HG03571 (cell line): Measurements from ENCODE around the gene CD83.
"Not testable (repeated sequence)": the region's sequence is repeated elsewhere in the genome, so short reads cannot be mapped to it uniquely, and the experiment has no call there.

Experiments
- ATAC-seq: cut with Tn5 transposase; IDR thresholded peaks from one replicate; pipeline ENCODE4 v1.9.1; 2021; ENCODE audit not compliant: unreplicated experiment

CD83 gene, protein sequence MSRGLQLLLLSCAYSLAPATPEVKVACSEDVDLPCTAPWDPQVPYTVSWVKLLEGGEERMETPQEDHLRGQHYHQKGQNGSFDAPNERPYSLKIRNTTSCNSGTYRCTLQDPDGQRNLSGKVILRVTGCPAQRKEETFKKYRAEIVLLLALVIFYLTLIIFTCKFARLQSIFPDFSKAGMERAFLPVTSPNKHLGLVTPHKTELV

DNA sequence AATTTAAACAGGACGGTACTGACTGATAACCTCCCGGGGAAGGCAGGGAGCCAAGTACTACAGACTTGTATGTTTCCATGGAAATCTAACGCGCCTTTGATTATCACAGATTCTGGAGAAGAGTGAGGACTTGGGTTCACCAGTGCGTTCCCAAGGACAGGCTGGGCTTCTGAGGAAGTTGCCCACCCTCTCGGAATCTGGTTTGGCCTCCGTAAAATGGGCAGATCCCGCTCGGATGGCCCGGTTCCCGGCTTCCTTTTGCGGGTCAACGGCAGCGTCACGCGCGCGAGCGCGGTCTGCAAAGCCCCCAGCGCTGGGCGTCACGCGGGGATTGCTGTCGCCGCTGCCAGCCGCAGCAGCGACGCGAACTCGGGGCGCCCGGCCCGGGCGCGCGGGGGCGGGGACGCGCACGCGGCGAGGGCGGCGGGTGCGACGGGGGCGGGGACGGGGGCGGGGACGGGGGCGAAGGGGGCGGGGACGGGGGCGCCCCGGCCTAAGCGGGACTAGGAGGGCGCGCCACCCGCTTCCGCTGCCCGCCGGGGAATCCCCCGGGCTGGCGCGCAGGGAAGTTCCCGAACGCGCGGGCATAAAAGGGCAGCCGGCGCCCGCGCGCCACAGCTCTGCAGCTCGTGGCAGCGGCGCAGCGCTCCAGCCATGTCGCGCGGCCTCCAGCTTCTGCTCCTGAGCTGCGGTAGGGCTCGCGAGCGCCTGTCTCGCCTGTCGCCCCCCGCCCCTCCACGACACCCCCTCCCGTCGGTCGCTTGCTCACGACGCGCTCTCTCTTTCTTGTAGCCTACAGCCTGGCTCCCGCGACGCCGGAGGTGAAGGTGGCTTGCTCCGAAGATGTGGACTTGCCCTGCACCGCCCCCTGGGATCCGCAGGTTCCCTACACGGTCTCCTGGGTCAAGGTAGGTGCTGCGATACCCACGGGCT, at the start of gene CD83:
Gene CD83 (plus strand): TSS at position 615 of the 933 bp plus-strand sequence. CDS start 40 bp downstream, at position 655.
- ATAC-seq = peak; percentile 62

DNA sequence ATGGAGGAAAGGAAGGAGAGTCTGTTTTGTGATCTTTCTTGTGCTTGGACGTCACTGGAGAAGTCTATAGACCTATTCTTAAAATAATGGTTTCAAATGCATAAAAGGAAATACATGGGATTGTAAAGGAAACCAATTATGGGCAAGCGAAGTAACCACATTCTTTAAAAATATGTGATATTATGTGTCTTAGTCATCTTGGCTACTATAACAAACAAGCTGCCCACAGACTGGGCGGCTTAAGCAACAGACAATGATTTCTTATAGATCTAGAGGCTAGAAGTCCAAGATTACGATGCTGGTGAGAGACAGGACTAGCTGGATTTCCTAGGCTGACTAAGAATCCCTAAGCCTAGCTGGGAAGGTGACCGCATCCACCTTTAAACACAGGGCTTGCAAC, 49.4 kb upstream of the CD83 start:
- no peak for ATAC-seq

DNA sequence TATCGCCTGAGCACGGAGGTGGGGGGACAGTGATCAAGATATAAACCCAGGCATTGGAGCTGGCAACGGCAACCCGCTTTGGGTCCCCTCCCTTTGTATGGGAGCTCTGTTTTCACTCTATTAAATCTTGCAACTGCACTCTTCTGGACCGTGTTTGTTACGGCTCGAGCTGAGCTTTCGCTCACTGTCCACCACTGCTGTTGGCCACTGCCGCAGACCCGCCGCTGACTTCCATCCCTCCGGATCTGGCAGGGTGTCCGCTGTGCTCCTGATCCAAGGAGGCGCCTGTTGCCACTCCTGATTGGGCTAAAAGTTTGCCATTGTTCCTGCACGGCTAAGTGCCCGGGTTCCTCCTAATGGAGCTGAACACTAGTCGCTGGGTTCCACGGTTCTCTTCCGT, 48.9 kb upstream of the CD83 start:
- no peak for ATAC-seq

DNA sequence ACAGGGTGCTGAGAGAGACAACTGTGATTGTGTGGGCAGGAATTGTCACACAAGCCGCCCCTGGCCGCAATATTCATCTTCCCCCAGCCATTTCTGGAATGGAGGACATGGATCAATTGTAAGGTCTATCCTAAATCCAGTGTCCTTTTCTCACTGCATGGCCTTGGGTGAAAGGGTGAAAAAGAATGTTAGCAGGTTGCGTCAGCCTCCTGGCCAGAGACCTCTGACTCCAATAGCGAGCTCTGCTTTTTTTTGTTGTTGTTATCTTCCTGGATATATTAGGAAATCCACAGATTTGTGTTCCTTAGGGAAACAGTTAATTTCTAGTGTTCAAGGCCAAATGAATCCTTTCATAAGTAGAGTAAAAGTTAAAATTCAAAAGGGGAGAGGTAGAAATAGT, 47.1 kb upstream of the CD83 start:
- ATAC-seq = no peak

DNA sequence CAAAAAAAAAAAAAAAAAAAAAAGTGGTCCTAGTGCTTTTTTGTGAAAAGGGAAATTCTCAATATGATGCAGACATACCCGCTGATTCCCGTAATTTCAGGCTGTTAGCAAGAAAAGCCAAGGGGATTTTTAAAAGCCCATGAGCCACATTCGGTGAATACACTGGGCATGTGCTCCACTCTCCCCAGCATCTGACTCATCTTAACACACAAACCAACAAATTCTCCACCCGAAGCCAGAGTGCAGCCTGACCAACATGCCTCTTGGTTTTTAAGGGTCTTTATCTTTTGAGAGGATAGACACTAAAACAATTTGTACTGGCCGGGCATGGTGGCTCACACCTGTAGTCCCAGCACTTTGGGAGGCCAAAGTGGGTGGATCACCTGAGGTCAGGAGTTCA, 45.5 kb upstream of the CD83 start:
- no peak for ATAC-seq

DNA sequence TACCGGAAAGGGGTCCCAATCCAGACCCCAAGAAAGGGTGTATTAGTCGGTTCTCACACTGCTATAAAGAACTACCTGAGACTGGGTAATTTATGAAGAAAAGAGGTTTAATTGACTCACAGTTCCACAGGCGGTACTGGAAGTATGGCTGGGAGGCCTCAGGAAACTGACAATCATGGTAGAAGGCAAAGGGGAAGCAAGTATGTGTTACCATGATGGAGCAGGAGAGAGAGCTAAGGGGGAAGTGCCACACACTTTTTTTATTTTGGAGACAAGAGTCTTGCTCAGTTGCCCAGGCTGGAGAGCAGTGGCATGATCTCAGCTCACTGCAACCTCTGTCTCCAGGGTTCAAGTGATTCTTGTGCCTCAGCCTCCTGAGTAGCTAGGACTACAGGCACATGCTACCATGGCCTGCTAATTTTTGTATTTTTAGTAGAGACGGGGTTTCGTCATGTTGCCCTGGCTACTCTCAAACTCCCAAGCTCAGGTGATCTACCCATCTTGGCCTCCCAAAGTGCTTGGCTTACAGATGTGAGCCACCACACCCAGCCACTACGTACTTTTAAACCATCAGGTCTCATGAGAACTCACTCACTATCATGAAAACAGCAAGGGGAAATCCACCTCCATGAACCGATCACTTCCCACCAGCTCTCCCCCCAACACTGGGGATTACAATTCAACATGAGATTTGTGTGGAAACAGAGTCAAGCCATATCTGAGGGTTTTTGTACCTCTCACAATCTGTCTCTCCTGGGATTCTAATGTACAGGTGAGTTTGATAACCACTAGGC, 43.8 kb upstream of the CD83 start:
- not testable (repeated sequence) for ATAC-seq

DNA sequence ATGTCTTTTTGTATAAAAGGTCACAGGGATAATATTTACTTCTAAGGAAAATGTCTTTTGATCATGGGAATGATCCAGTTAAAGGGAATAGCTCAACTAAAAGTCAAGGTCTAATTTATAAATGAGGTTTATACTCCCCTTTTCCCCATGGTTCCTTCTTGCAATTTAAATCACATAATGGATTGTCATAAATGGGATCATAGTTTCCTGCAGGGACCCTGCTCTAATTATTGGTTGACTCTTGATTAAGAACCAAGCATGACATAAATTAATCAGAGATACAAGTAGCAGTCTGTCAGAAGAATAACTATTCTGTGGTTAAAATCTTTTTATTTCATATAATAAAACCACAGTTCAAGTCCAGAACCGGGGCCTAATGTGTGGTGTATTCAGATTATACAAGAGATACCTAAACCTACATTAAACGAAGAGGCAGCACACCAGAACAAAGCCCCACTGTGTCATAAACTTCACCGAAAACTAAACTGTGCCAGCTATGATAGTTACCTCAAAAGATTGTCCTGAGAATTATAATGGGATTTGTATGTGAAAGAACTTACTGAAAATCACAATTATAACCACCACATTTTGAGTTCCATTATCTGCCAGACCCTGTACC, 43.0 kb upstream of the CD83 start:
- ATAC-seq = no peak

DNA sequence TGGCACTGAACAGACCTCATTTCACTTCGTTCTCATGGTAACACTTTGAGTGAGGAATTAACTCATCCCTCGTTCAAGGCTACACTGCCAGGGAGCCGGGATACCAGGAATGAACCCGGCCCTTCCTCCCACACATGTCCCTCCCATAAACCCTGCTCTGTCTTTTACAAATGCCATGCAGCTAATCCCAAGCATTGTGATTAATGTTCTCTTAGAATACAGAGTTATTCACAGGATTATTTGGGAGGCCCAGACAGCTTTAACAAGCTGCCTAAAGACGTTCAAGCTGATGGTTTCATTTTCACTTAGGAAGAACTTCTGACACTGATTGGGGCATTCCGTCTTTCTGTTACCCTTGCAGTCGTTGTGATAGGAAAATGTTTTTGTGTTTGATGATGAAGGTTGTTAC, 42.5 kb upstream of the CD83 start:
- ATAC-seq = peak; percentile 66

DNA sequence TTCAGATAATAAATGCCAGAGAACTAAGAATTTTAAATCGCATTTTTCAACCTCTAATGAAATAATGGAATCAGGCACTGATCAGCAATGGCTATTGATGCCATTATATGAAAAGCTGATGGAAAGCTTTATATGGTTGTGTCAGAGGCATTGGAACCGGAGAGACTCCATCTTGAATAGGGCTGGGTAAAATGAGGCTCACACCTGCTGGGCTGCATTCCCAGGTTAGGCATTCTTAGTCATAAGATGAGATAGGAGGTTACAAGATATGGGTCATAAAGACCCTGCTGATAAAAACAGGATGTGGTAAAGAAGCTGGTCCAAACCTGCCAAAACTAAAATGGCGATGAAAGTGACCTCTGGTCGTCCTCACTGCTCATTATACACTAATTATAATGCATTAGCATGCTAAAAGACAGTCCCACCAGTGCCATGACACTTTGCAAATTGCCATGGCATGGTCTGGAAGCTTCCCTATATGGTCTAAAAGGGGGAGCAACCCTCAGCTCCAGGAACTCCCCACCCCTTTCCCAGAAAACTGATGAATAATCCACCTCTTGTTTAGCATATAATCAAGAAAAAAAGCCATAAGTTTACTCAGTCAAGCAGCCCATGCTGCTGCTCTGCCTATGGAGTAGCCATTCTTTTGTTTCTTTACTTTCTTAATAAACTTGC, 40.2 kb upstream of the CD83 start:
- ATAC-seq = no peak

DNA sequence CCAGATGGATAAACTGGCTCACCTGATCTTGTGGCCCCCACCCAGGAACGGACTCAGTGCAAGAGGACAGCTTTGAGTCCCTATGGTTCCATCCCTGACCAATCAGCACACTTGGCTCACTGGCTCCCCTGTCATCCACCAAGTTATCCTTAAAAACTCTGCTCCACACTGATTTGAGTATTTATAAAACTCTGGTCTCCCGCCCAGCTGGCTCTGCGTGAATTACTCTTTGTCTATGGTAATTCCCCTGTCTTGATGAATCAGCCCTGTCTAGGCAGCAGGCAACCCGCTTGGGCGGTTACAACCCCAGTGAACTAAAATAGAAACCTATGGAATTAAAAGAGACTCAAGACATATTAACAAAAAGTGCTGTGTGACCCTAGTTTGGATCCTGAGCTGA, 38.1 kb upstream of the CD83 start:
- no peak for ATAC-seq

DNA sequence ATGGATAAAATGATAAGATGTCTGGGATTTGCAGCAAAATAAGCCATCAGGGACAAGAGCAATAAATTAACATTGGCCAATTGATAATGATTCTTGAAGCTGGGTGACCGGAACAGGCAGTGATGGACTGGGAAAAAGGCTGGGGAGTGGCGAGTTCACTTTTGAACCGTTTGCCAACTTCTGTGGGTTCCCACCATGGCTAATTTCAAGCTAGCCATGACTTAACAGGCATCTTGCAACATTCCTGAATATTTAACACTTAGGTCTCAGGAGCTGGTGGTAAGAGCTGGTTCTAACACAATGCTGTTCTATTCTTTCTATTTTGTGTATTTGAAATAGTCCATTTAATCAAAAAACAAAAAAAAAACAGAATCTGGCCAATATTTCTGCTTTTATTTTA, 37.6 kb upstream of the CD83 start:
- no peak for ATAC-seq

DNA sequence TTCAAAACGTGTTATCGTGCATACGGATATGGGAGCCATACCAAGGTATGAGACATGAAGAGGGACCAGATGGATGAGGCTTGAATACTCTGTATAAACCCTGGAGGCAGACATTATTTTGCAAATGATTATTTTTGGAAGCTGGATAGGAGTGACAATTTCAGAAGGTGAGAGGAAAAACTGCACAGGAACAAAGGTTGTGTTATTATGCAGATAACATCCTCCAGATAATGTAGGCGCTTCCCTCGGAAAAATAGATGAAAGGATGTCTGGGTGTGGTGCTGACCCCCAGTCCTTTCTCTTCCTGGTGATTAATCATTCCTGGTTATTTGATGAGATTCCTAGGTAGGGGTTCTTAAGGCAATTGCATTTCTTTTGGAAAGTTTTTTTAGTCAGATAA, 36.4 kb upstream of the CD83 start:
- no peak for ATAC-seq

DNA sequence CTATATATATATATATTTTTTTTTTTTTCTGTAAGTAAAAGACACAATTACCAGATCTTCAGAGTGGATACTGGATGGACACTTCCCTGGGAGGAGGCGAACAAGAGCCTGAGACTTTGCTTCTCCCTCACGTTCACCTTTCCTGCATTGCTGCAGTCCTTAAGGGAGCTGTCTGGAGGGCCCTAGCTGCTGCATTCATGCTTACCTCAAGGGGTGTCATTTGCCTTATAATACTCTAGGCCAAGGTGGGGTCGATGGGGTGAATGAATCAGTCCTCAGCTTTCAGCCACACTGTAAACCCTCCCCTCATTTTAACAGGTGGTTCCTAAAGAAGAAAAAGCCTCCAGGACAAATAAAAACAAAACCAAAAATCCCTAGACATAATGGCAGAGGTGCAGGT, 34.8 kb upstream of the CD83 start:
- ATAC-seq = no peak

DNA sequence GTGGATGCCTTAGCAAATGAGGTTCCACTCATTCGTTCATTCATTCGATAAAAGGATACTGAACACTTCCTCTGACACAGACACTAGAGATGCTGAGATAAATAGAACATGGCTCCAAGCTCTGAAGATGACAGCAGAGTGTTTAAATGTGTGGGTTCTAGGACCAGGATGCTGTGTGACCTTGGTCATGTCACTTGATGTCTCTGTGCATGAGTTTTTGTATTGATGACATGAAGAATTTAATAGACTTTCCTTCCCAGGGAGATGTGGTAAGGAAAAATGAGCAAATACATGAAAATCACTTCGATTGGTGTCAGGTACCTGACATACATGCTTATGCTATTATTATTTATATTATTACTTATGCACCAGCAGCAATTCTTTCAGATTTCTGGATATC, 34.3 kb upstream of the CD83 start:
- ATAC-seq = no peak

DNA sequence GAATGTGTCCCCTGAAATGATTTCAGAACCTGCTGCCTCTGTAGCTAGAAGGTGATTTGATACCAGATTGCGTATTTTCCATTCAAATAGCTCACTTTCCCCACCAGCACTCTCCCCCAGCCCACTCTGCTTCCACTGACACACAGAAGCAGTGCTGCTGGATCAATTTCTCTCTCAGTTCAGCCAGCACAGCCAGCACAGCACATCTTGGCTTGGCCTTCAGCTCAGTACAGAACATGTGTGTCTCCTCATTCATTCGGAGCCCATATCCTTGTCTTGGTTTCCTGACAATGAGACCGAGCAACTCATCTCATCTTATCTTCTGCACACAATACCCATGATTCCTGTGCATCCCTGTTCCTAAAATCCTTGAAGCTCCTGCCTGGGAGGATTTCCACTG, 33.8 kb upstream of the CD83 start:
- ATAC-seq = no peak

DNA sequence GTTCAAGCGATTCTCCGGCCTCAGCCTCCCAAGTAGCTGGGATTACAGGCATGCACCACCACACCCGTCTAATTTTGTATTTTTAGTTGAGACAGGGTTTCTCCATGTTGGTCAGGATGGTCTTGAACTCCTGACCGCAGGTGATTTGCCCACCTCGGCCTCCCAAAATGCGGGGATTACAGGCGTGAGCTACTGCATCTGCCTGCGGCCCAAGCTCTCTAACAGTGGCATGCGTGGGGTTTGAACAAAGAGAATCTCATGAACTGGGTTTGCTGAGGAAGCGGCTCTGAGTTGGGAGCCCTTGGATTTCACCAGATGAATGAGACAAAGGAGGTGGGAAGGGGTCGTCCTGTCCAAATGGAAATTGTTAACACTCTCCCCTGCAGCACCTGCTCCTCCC, 33.2 kb upstream of the CD83 start:
- no peak for ATAC-seq

DNA sequence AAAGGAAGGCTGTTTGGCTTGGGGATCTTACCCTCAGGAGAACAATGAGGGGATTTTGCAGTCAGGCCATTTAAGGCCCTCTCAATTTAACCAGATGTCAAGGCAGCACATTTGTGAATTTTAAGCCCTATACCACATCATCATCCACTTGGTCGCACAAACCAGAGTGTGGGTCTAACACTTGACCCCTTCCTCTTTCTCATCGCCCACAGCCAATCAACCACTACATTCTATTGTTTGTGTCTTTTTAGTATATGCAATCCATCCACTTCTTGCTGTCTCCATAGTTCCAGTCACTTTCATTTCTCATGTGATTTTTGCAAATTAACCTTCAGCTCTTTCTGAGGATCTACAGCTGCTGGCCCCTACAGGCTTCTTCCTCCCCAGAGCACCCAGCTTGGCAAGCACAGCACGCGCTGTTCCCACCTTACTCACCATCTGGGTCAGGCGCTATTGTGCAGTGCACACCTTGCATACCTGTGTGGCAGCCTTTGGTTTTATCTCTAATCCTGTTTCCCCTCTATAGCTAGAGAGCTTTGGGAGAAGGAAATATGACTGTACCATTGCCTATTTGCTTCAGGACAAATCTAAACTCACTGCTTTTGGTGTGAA, 32.3 kb upstream of the CD83 start:
- no peak for ATAC-seq

DNA sequence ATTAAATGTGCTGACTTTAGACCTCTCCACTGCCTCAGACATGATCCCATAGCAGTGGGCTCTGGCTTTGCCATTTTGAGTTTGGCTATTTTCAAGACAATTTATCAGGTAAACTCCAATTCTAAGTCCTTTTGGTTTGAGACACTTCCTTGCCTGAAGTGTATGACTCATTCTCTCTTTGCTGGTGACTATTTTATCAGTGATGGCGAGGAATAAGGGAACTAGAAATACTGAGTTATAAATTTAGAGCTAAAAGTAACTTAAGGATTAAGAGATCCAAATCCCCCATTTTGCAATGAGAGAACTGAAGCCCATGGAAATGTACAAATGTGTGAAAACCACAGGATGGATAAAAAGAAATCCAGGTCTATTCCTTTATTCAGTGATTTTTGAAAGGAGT, 30.9 kb upstream of the CD83 start:
- no peak for ATAC-seq

DNA sequence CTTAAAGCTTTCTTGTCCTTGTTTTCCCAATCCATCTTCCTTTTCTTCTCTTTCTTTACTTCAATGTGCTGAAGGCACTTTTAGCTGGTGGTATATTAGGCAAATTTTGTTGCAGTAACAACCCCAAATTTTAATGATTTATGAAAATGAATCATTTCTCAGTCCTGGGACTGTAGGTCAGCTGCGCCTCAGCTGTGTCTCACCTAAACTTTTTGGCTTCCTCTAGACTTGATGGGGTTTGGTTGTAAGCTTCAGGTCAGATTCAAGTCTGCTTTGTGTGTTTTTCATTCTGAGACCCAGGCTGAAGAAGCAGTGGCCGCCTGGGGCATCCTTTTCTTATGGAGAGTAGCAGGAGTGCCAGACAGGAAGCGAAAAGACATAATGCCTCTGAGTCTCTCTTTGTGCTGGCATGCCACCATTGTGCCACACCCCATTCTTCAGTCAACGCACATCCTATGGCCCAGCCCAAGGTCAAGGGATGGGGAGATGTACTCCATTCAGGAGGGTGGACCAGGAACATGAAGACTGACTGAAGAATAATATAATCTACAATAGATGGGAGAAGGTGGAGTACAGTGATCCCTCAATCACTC, 28.9 kb upstream of the CD83 start:
- peak; percentile 41 for ATAC-seq

DNA sequence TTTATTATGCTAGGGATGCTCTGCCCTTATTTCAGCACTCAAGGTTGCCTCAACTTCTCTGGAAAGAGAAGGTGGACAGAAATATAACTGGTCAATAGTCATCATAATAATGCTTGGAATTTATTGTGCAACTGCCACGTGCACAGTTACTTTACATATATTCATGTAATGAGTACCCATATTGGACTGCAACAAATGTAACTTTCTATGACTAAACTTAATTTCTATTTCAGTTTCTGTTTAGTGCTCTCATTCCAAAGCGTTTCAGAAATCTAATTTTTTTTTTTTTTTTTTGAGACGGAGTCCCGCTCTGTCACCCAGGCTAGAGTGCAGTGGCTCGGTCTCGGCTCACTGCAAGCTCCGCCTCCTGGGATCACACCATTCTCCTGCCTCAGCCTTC, 28.3 kb upstream of the CD83 start:
- peak; percentile 49 for ATAC-seq
